HEK293T (cell line): ENCODE results near the gene PIANP.

Experiments
- CTCF ChIA-PET: fragments of 350-600 bp; formaldehyde crosslinking; extraction: SDS; loops from one replicate; lab custom pipeline; 2021; ENCODE audit warnings: antibody characterized with exemption, inconsistent platforms; lab: Yijun Ruan, JAX
- POLR2A ChIA-PET: fragments of 350-600 bp; formaldehyde crosslinking; extraction: SDS; loops from one replicate; lab custom pipeline; 2020; ENCODE audit warnings: antibody characterized with exemption, inconsistent platforms; lab: Yijun Ruan, JAX
- DNase-seq: peaks from one replicate; pipeline ENCODE4 v3.0.0; 2012; ENCODE audit warnings: mixed read lengths; ENCODE audit errors: extremely low spot score
- ARNT ChIP-seq: fragments of 450-650 bp; IDR thresholded peaks from 2 replicates; pipeline ENCODE4 v1.6.1; 2017; ENCODE audit warnings: mild to moderate bottlenecking
- CTBP1 ChIP-seq: fragments of 450-650 bp; IDR thresholded peaks from 2 replicates; pipeline ENCODE4 v1.6.1; 2016; ENCODE audit warnings: borderline replicate concordance
- ELF4 ChIP-seq: fragments of 450-650 bp; IDR thresholded peaks from 2 replicates; pipeline ENCODE4 v1.6.1; 2017; ENCODE audit warnings: antibody characterized with exemption
- FOXA1 ChIP-seq: fragments of 450-650 bp; IDR thresholded peaks from 2 replicates; pipeline ENCODE4 v1.6.1; 2016; ENCODE audit warnings: mild to moderate bottlenecking
- FOXK2 ChIP-seq: fragments of 450-650 bp; IDR thresholded peaks from 2 replicates; pipeline ENCODE4 v1.6.1; 2016; ENCODE audit warnings: mild to moderate bottlenecking
- HDGF ChIP-seq: fragments of 450-650 bp; IDR thresholded peaks from 2 replicates; pipeline ENCODE4 v1.6.1; 2017; ENCODE audit warnings: antibody characterized with exemption, borderline replicate concordance
- L3MBTL2 ChIP-seq: fragments of 450-650 bp; conservative IDR thresholded peaks from 2 replicates; pipeline ENCODE4 v1.6.1; 2016; ENCODE audit warnings: mild to moderate bottlenecking
- LEF1 ChIP-seq: fragments of 450-650 bp; IDR thresholded peaks from 2 replicates; pipeline ENCODE4 v1.6.1; 2017; ENCODE audit warnings: mild to moderate bottlenecking, borderline replicate concordance
- NFRKB ChIP-seq: fragments of 450-650 bp; IDR thresholded peaks from 2 replicates; pipeline ENCODE4 v1.6.1; 2016; ENCODE audit warnings: mild to moderate bottlenecking, moderate library complexity
- SP1 ChIP-seq: fragments of 450-650 bp; IDR thresholded peaks from 2 replicates; pipeline ENCODE4 v1.6.1; 2017
- ZNF384 ChIP-seq: fragments of 450-650 bp; IDR thresholded peaks from 2 replicates; pipeline ENCODE4 v1.6.1; 2016

PIANP gene

DNA sequence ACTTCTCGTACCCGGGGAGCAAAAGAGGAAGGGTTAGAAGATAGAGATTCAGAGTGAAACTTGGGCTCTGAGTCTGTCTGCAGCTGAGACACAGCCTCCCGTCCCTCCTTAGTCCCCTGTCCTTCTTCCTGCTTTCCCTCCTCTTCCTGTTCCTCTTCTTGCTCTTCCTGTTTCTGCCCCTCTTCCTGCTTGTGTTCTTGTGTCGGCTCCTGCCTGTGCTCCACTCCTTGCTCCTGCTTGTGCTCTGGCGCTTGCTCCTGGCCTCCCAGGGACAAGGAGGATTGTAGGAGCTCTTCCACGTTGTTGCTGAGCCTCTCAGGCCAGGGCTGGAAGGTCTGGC is 56.4 kb downstream of the PIANP start:
- CTCF ChIA-PET, result interaction anchor here (1.1 to 1.5 kb wide), 4 partner anchors 26 to 80 kb away, joined by 3 to 6 read pairs (median 4); no protein-coding TSS in a partner anchor
- POLR2A ChIA-PET, result interaction anchor here (1.1 to 1.6 kb wide), 3 partner anchors 13 to 45 kb away, joined by 3 to 8 read pairs (median 4); partner anchors contain the start of gene ZNF384
- TF ChIP-seq CTBP1 (no peak), ARNT (no peak), HDGF (no peak), L3MBTL2 (no peak), FOXK2 (no peak), SP1 (no peak), NFRKB (no peak), ELF4 (no peak), FOXA1 (no peak), ZNF384 (no peak), LEF1 (no peak)
- no peak for DNase-seq
